A673 (cell line): ENCODE data around the gene VHLL.

Source experiments
- CTCF ChIP-seq: fragments of 300-800, 200-600 bp; sonication (generic); conservative IDR thresholded peaks from 2 replicates; pipeline ENCODE4 v1.5.1; 2017; ENCODE audit warnings: low read depth, mild to moderate bottlenecking, antibody characterized with exemption, low read length, moderate library complexity, mixed read lengths
- EZH2 ChIP-seq: fragments of 200-600 bp; sonication (generic); IDR thresholded peaks from 2 replicates; pipeline ENCODE4 v1.6.1; 2017; ENCODE audit warnings: borderline replicate concordance, low read depth, mild to moderate bottlenecking, mixed read lengths, antibody characterized with exemption, low read length; ENCODE audit not compliant: poor library complexity, severe bottlenecking

DNA sequence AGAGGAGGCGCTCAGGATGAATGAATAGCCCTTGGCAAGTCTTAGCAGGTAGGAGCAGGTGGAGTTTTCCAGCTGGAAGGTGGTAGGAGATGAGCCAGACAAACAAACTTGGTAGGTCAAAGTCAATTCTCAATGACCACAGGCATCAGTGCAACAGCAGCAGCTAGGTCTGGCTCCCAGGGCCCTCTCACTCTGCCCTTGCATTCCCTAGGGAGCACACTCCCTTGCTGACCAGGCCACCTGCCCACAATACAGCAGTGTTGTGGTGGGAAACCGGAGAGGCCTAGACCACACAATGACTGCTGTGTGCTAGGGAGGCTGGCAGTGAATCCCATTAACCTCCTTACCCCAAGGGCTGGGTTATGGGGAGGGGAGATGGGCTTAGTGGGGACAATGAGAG, 38.2 kb downstream of the VHLL start:
- TF ChIP-seq CTCF (no peak), EZH2 (no peak)
